ENCODE measurements around the gene HS3ST3B1.

Gene HS3ST3B1

GRCh38 chr17:14396547-14396946 is 95.7 kb downstream of the HS3ST3B1 start:
- Histone ChIP-seq H3K9ac (ENCODE audit: low read depth, low read length) (no peak overlapping the region), H3K4me2 (ENCODE audit: low read length) (no peak overlapping the region), H3K9me3 (replicated peaks; ENCODE audit: low read length) (no peaks in the 10 kb centered on the region), H3K36me3 (ENCODE audit: insufficient read depth, low read length) (no peaks in the 10 kb centered on the region), H3K4me1 (ENCODE audit: control insufficient read depth, insufficient read depth, low read length) (no peaks in the 10 kb centered on the region), H3K4me3 (ENCODE audit: low read length) (no peak overlapping the region), H3K27me3 (ENCODE audit: control insufficient read depth, insufficient read depth, low read length) (no peaks in the 10 kb centered on the region)

- H3K36me3 ChIP-seq (ENCODE audit: insufficient read depth, low read length) = no peaks in the 10 kb centered on the region
- H3K4me2 ChIP-seq (ENCODE audit: low read length) = no peak overlapping the region
- no peaks in the 10 kb centered on the region for H3K4me1 ChIP-seq (ENCODE audit: control insufficient read depth, insufficient read depth, low read length)
- no peak overlapping the region for H3K4me3 ChIP-seq (ENCODE audit: low read length)
- no peak overlapping the region for H3K9ac ChIP-seq (ENCODE audit: low read depth, low read length)
- no peaks in the 10 kb centered on the region for H3K27me3 ChIP-seq (ENCODE audit: control insufficient read depth, insufficient read depth, low read length)
- no peaks in the 10 kb centered on the region for H3K9me3 ChIP-seq (replicated peaks; ENCODE audit: low read length)
Measured at GRCh38 chr17:14398766-14399165, 97.9 kb downstream of the HS3ST3B1 start.

Measured in skeletal muscle satellite cell (primary cell).